PFSK-1 (cell line): ENCODE measurements around the gene USP31.

ENCODE experiments used
- POLR2AphosphoS5 ChIP-seq: IDR thresholded peaks from 2 replicates; pipeline ENCODE4 v1.6.1; 2012; ENCODE audit warnings: low read depth, mild to moderate bottlenecking, control low read depth, low read length, moderate library complexity
- SIN3A ChIP-seq: IDR thresholded peaks from 2 replicates; pipeline ENCODE4 v1.6.1; 2012; ENCODE audit warnings: mild to moderate bottlenecking, low read length, moderate library complexity, borderline replicate concordance; ENCODE audit not compliant: insufficient read depth
- TF ChIP-seq, protein P1 (sequence below), 2 experiments: IDR thresholded peaks; 2 replicates each; pipeline versions ENCODE4 v1.6.1 to v1.8.0; 2011 to 2012; ENCODE audit warnings: low read depth in 2 of 2, low read length in 2 of 2, control low read depth in 1 of 2, inconsistent platforms in 1 of 2, mild to moderate bottlenecking in 1 of 2, moderate library complexity in 1 of 2; ENCODE audit not compliant: insufficient read depth in 1 of 2

GRCh38 chr16:23062524-23062923 lies 86.7 kb downstream of the USP31 start:
- TF ChIP-seq, protein P1, sequence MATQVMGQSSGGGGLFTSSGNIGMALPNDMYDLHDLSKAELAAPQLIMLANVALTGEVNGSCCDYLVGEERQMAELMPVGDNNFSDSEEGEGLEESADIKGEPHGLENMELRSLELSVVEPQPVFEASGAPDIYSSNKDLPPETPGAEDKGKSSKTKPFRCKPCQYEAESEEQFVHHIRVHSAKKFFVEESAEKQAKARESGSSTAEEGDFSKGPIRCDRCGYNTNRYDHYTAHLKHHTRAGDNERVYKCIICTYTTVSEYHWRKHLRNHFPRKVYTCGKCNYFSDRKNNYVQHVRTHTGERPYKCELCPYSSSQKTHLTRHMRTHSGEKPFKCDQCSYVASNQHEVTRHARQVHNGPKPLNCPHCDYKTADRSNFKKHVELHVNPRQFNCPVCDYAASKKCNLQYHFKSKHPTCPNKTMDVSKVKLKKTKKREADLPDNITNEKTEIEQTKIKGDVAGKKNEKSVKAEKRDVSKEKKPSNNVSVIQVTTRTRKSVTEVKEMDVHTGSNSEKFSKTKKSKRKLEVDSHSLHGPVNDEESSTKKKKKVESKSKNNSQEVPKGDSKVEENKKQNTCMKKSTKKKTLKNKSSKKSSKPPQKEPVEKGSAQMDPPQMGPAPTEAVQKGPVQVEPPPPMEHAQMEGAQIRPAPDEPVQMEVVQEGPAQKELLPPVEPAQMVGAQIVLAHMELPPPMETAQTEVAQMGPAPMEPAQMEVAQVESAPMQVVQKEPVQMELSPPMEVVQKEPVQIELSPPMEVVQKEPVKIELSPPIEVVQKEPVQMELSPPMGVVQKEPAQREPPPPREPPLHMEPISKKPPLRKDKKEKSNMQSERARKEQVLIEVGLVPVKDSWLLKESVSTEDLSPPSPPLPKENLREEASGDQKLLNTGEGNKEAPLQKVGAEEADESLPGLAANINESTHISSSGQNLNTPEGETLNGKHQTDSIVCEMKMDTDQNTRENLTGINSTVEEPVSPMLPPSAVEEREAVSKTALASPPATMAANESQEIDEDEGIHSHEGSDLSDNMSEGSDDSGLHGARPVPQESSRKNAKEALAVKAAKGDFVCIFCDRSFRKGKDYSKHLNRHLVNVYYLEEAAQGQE (IDR thresholded peaks at IDR 0.05; ENCODE audit: insufficient read depth in 1 of 2, low read depth in 2 of 2, low read length in 2 of 2), result no peak
- no peak for TF ChIP-seq POLR2AphosphoS5
- no peak for TF ChIP-seq SIN3A
